Measurements from ENCODE around the gene EVC.

EVC gene

GRCh38 chr4:5755679-5756078, 44.7 kb downstream of the EVC start:
- DNase-seq (ENCODE audit: low spot score): no peak

- DNase-seq (ENCODE audit: low spot score): no peak
Observed at GRCh38 chr4:5756271-5756670, 45.3 kb downstream of the EVC start.

GRCh38 chr4:5757091-5757490, 46.1 kb downstream of the EVC start:
- DNase-seq (ENCODE audit: low spot score): no peak

GRCh38 chr4:5757536-5757935, 46.5 kb downstream of the EVC start:
- peak; percentile 39 for DNase-seq (ENCODE audit: low spot score)

- DNase-seq (ENCODE audit: low spot score): no peak
Observed at GRCh38 chr4:5757954-5758353, 47.0 kb downstream of the EVC start.

GRCh38 chr4:5758741-5759140, 47.7 kb downstream of the EVC start:
- peak; percentile 89 for DNase-seq (ENCODE audit: low spot score)

GRCh38 chr4:5759236-5760075, 48.5 kb downstream of the EVC start:
- no peak for DNase-seq (ENCODE audit: low spot score)

- no peak for DNase-seq (ENCODE audit: low spot score)
Observed at GRCh38 chr4:5760246-5760645, 49.2 kb downstream of the EVC start.

- DNase-seq (ENCODE audit: low spot score): no peak
Observed at GRCh38 chr4:5760936-5761480, 50.0 kb downstream of the EVC start.

GRCh38 chr4:5770051-5770450, 59.0 kb downstream of the EVC start:
- DNase-seq (ENCODE audit: low spot score): no peak

GRCh38 chr4:5772528-5773270, 61.7 kb downstream of the EVC start:
- DNase-seq (ENCODE audit: low spot score): no peak

- DNase-seq (ENCODE audit: low spot score): no peak
Observed at GRCh38 chr4:5773271-5773555, 62.2 kb downstream of the EVC start.

GRCh38 chr4:5774416-5775036, 63.5 kb downstream of the EVC start:
- no peak for DNase-seq (ENCODE audit: low spot score)

- no peak for DNase-seq (ENCODE audit: low spot score)
Observed at GRCh38 chr4:5776510-5776909, 65.5 kb downstream of the EVC start.

- DNase-seq (ENCODE audit: low spot score): no peak
Observed at GRCh38 chr4:5780831-5781480, 70.0 kb downstream of the EVC start.

GRCh38 chr4:5781691-5782090, 70.7 kb downstream of the EVC start:
- DNase-seq (ENCODE audit: low spot score): no peak

GRCh38 chr4:5782829-5783476, 72.0 kb downstream of the EVC start:
- DNase-seq (ENCODE audit: low spot score): no peak

- no peak for DNase-seq (ENCODE audit: low spot score)
Observed at GRCh38 chr4:5783486-5783885, 72.5 kb downstream of the EVC start.

GRCh38 chr4:5784021-5784420, 73.0 kb downstream of the EVC start:
- no peak for DNase-seq (ENCODE audit: low spot score)

GRCh38 chr4:5784960-5785611, 74.1 kb downstream of the EVC start:
- no peak for DNase-seq (ENCODE audit: low spot score)
